Measurements from ENCODE around the gene CCM2L.

The CCM2L gene

DNA sequence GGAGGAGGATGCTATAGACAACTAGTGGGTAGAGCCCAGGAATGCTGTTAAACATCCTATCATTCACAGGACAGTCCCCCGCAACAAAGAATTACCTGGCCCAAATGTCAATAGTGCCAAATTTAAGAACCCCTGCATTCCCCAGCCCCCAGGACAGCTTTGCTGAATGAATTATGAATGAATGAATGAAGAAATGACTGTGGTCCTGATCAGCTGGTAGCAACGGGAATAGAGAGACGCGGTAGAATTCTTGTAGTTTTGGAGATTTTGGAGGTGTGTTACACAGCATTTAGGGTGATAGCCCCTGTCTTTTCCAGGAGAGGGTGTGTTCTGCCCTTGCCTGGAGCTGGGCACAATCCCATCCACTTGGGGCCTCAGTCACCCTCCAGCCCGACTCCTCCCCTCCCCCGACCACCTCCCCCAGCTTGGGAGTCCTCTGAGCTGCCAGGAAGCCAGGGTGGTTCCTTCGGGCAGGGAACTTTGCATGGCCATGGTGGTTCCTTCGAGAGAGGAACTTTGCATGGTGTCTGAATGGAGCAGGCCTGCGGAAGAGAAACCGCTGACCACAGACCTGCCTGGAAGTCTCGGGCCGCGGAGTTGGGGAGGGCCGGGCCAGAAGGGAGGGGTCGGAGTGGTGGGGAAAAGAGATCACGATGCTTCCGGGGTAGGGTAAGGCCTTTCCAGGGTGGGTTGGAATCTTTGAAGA, 40.8 kb downstream of the CCM2L start:
- DNase-seq (ENCODE audit: low spot score), result no peak
- TF ChIP-seq, protein P1, sequence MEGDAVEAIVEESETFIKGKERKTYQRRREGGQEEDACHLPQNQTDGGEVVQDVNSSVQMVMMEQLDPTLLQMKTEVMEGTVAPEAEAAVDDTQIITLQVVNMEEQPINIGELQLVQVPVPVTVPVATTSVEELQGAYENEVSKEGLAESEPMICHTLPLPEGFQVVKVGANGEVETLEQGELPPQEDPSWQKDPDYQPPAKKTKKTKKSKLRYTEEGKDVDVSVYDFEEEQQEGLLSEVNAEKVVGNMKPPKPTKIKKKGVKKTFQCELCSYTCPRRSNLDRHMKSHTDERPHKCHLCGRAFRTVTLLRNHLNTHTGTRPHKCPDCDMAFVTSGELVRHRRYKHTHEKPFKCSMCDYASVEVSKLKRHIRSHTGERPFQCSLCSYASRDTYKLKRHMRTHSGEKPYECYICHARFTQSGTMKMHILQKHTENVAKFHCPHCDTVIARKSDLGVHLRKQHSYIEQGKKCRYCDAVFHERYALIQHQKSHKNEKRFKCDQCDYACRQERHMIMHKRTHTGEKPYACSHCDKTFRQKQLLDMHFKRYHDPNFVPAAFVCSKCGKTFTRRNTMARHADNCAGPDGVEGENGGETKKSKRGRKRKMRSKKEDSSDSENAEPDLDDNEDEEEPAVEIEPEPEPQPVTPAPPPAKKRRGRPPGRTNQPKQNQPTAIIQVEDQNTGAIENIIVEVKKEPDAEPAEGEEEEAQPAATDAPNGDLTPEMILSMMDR (IDR thresholded peaks at IDR 0.05), result no peak
- Histone ChIP-seq H3K4me3 (peak overlapping the region; percentile 66), H3K27ac (peak overlapping the region in 1 of 2 donors; percentile 58)

DNA sequence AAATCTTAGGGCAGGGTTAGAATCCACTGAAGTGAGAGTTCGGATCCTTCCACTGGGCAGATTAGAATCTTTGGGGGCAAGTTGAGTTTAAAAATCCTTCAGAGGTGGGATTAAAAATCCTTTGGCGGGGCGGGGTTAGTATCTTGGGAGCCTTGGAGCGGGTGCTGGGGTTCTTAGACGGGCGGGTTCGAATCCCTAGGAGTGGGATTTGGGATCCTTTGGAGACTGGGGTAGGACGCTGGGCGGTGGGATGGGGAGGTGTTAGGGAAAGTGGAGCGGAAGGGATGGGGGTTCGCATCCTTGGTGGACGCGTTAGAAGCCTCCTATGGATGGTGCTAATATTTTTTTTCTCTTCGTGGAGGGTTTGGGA, 41.5 kb downstream of the CCM2L start:
- no peak for DNase-seq (ENCODE audit: low spot score)
- TF ChIP-seq, protein P1 (IDR thresholded peaks at IDR 0.05), result no peak
- H3K4me3 ChIP-seq, result peak overlapping the region; percentile 66
- H3K27ac ChIP-seq, result peak overlapping the region in 1 of 2 donors; percentile 58

GRCh38 chr20:32052090-32052777, 42.0 kb downstream of the CCM2L start, which contains the start of gene HCK:
Gene HCK, plus strand, starts transcription at chr20:32052242.
- TF ChIP-seq, protein P1 (IDR thresholded peaks at IDR 0.05), result no peak
- Histone ChIP-seq H3K4me3 (peak within 1 kb of the TSS; percentile 66), H3K27ac (peak within 1 kb of the TSS in 1 of 2 donors; percentile 78)
- no peak for DNase-seq (ENCODE audit: low spot score)

DNA sequence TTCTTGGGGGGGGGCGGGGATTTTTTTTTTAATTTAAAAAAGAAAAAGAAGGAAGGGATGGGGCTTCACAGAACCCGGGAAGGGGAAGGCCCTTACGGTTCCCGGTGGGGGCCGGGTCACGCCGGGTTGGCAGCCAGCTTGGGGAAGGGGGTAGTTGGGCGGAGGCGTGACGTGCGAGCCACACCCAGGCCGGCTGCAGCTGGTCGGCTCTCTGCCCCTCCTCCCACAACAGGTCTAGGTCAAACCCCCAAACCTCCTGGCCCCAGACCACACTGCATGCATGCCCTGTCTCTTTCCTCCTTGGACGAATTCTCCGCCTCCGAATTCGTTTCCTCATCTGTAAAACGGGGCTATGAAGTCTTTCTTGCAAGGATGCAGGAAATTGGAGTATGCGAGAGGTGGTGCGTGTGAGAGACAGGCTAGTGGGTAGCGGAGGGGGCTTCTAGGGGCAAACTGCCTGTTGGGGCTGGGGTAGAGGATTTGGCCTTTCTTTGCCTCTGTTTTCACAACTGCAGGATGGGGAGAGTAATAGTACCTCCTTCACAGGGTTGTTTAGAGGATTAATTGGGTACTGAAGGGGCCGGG, 42.6 kb downstream of the CCM2L start:
- no peak for DNase-seq (ENCODE audit: low spot score)
- TF ChIP-seq, protein P1 (IDR thresholded peaks at IDR 0.05), result no peak
- Histone ChIP-seq H3K27ac (peak overlapping the region in 1 of 2 donors; percentile 78), H3K4me3 (peak overlapping the region; percentile 66)

- TF ChIP-seq, protein P1 (IDR thresholded peaks at IDR 0.05), result no peak
Measured at GRCh38 chr20:32053648-32054047, 43.4 kb downstream of the CCM2L start.

GRCh38 chr20:32056708-32057483, 46.7 kb downstream of the CCM2L start:
- DNase-seq (ENCODE audit: low spot score), result no peak
- TF ChIP-seq, protein P1 (IDR thresholded peaks at IDR 0.05), result no peak
- Histone ChIP-seq H3K27ac (peak overlapping the region in 1 of 2 donors; percentile 15), H3K4me3 (no peak overlapping the region)

More at GRCh38 chr20:32053648-32054047, 43.4 kb downstream of the CCM2L start:
- no peak overlapping the region for H3K27ac ChIP-seq
- no peak for DNase-seq (ENCODE audit: low spot score)
- no peak overlapping the region for H3K4me3 ChIP-seq

All from coronary artery (tissue), 2 donors.